A673 (cell line): ENCODE results near the gene RASGEF1C. TPM values are rescaled to one million over a fixed set of nuclear protein-coding genes. Genes with fewer than 3 reads are reported as not detected.

ENCODE experiments used
- BruUV-seq: library from RNA; stranded (reverse); fragments of 400-500 nt; replicated peaks from 2 replicates; lab custom pipeline; 2021; lab: Mats Ljungman, UMichigan
- CTCF ChIA-PET: fragments of 300-600 bp; sonication (Branson Sonifier 250); formaldehyde crosslinking; loops from one replicate; lab custom pipeline; 2022; ENCODE audit warnings: antibody characterized with exemption; lab: Charles Lee
- POLR2A ChIA-PET: fragments of 300-600 bp; sonication (Branson Sonifier 250); formaldehyde crosslinking; loops from one replicate; lab custom pipeline; 2022; ENCODE audit warnings: antibody characterized with exemption; ENCODE audit not compliant: low non-redundant PET; lab: Charles Lee
- DNase-seq: peaks from one replicate; pipeline ENCODE4 v3.0.0-alpha.2; 2015; ENCODE audit warnings: low spot score
- H3K27ac ChIP-seq: fragments of 200-600 bp; sonication (generic); 2 replicates; pipeline ENCODE4 v1.5.1; 2016; ENCODE audit warnings: mixed run types, low read depth, mild to moderate bottlenecking, mixed read lengths, antibody characterized with exemption, low read length; ENCODE audit not compliant: poor library complexity, severe bottlenecking
- H3K27me3 ChIP-seq: fragments of 200-600 bp; sonication (generic); replicated peaks from 2 replicates; pipeline ENCODE4 v1.6.1; 2017; ENCODE audit warnings: mixed run types, low read depth, mild to moderate bottlenecking, mixed read lengths, antibody characterized with exemption, low read length; ENCODE audit not compliant: insufficient read depth, poor library complexity
- H3K36me3 ChIP-seq: fragments of 200-600 bp; sonication (generic); 2 replicates; pipeline ENCODE4 v1.6.1; 2016; ENCODE audit warnings: mixed run types, mild to moderate bottlenecking, mixed read lengths, antibody characterized with exemption, low read length; ENCODE audit not compliant: insufficient read depth, poor library complexity, severe bottlenecking
- H3K4me1 ChIP-seq: fragments of 200-600 bp; sonication (generic); 2 replicates; pipeline ENCODE4 v1.6.1; 2017; ENCODE audit warnings: mixed run types, mild to moderate bottlenecking, mixed read lengths, antibody characterized with exemption, low read length; ENCODE audit not compliant: insufficient read depth, poor library complexity, severe bottlenecking
- H3K4me3 ChIP-seq: fragments of 200-600 bp; sonication (generic); 2 replicates; pipeline ENCODE4 v1.5.1; 2016; ENCODE audit warnings: low read depth, mixed run types, mild to moderate bottlenecking, mixed read lengths, low read length; ENCODE audit not compliant: poor library complexity, severe bottlenecking
- H3K9me3 ChIP-seq: fragments of 200-600 bp; sonication (generic); 2 replicates; pipeline ENCODE4 v1.6.1; 2016; ENCODE audit warnings: mixed run types, low read depth, mild to moderate bottlenecking, mixed read lengths, antibody characterized with exemption, low read length; ENCODE audit not compliant: poor library complexity, severe bottlenecking
- CTCF ChIP-seq: fragments of 300-800, 200-600 bp; sonication (generic); conservative IDR thresholded peaks from 2 replicates; pipeline ENCODE4 v1.5.1; 2017; ENCODE audit warnings: low read depth, mild to moderate bottlenecking, antibody characterized with exemption, low read length, moderate library complexity, mixed read lengths
- EZH2 ChIP-seq: fragments of 200-600 bp; sonication (generic); IDR thresholded peaks from 2 replicates; pipeline ENCODE4 v1.6.1; 2017; ENCODE audit warnings: borderline replicate concordance, low read depth, mild to moderate bottlenecking, mixed read lengths, antibody characterized with exemption, low read length; ENCODE audit not compliant: poor library complexity, severe bottlenecking
- intact Hi-C: fragments of 100-400 bp; cut with micrococcal nuclease; formaldehyde crosslinking; loops from one replicate; pipeline ENCODE4 v1.10.0; 2022; ENCODE audit not compliant: unreplicated experiment
- total RNA-seq: library from RNA; stranded (reverse); gene quantifications from 2 replicates; pipeline ENCODE4 v1.2.3, GENCODE V29; 2021

The RASGEF1C gene
- total RNA-seq, 1 experiment from 2014 or later: not detected

GRCh38 chr5:180112181-180112861, 96.7 kb downstream of the RASGEF1C start:
- TF ChIP-seq EZH2 (no peak), CTCF (no peak)
- intact Hi-C loops: no loop called here
- Histone ChIP-seq H3K36me3 (no peaks in the 10 kb centered on the region), H3K4me1 (no peaks in the 10 kb centered on the region), H3K27ac (no peak overlapping the region), H3K4me3 (no peak overlapping the region), H3K9me3 (peaks cover under 1% of the 10 kb centered on the region), H3K27me3 (no peaks in the 10 kb centered on the region)
- ChIA-PET CTCF (no interaction called here), POLR2A (no interaction called here)
- BruUV-seq: no TSS peak
- no peak for DNase-seq

GRCh38 chr5:180111273-180112002, 97.6 kb downstream of the RASGEF1C start:
- ChIA-PET CTCF (no interaction called here), POLR2A (no interaction called here)
- no TSS peak for BruUV-seq
- H3K27ac ChIP-seq: no peak overlapping the region
- TF ChIP-seq EZH2 (no peak), CTCF (no peak)
- no peak for DNase-seq
- no peaks in the 10 kb centered on the region for H3K4me1 ChIP-seq
- H3K9me3 ChIP-seq: peaks cover 9% of the 10 kb centered on the region
- H3K36me3 ChIP-seq: no peaks in the 10 kb centered on the region
- H3K4me3 ChIP-seq: no peak overlapping the region
- intact Hi-C loops: no loop called here
- no peaks in the 10 kb centered on the region for H3K27me3 ChIP-seq

GRCh38 chr5:180109920-180110319, 99.1 kb downstream of the RASGEF1C start:
- intact Hi-C loops: no loop called here
- no peak for TF ChIP-seq CTCF
- no peak for TF ChIP-seq EZH2
- DNase-seq: no peak
- no peaks in the 10 kb centered on the region for H3K4me1 ChIP-seq
- no TSS peak for BruUV-seq
- peaks cover 13% of the 10 kb centered on the region for H3K9me3 ChIP-seq
- H3K27me3 ChIP-seq: no peaks in the 10 kb centered on the region
- no peak overlapping the region for H3K27ac ChIP-seq
- ChIA-PET POLR2A (no interaction called here), CTCF (no interaction called here)
- no peaks in the 10 kb centered on the region for H3K36me3 ChIP-seq
- no peak overlapping the region for H3K4me3 ChIP-seq
